Measurements from ENCODE around the gene IGFBP7. TPM values are rescaled to one million over a fixed set of nuclear protein-coding genes. Genes with fewer than 3 reads are reported as not detected.
A peak's percentile ranks its signal among the peaks of the same experiment; 100 is the strongest.

IGFBP7 gene
- total RNA-seq, 1 experiment from 2014 or later = 61.9 TPM

- H3K9me3 Mint-ChIP-seq (ENCODE audit: unreplicated experiment) = no peaks in the 10 kb centered on the region
- TF ChIP-seq CTCF (IDR thresholded peaks at IDR 0.05; ENCODE audit: unreplicated experiment) = no peak
- no peak overlapping the region for H3K4me3 Mint-ChIP-seq (ENCODE audit: unreplicated experiment)
- no TSS peak for BruUV-seq (replicated peaks)
- no peak for DNase-seq (ENCODE audit: unreplicated experiment)
- intact Hi-C loops (cut with micrococcal nuclease) = no loop called here
- H3K27me3 Mint-ChIP-seq (ENCODE audit: insufficient read depth, unreplicated experiment) = no peaks in the 10 kb centered on the region
- ChIA-PET CTCF (interaction anchor here (1.1 to 1.8 kb wide), 2 partner anchors 9 to 52 kb away, joined by 4 to 5 read pairs; partner anchors contain the start of gene NOA1), POLR2A (interaction anchor here (0.7 to 8.2 kb wide), 2 partner anchors 8 to 1567 kb away, joined by 3 to 69 read pairs; partner anchors contain the start of genes NOA1 and POLR2B)
- H3K27ac Mint-ChIP-seq (ENCODE audit: low read depth, unreplicated experiment) = no peak overlapping the region
- H3K36me3 Mint-ChIP-seq (ENCODE audit: insufficient read depth, unreplicated experiment) = peaks cover 58% of the 10 kb centered on the region
- H3K4me1 Mint-ChIP-seq (ENCODE audit: insufficient read depth, unreplicated experiment) = peaks cover 40% of the 10 kb centered on the region
Measured at GRCh38 chr4:56986192-56986591, 124.0 kb downstream of the IGFBP7 start.

GRCh38 chr4:56981795-56982201, 128.4 kb downstream of the IGFBP7 start:
- Mint-ChIP-seq H3K4me1 (ENCODE audit: insufficient read depth, unreplicated experiment) (peaks cover 27% of the 10 kb centered on the region), H3K4me3 (ENCODE audit: unreplicated experiment) (peak overlapping the region; percentile 56), H3K9me3 (ENCODE audit: unreplicated experiment) (no peaks in the 10 kb centered on the region), H3K36me3 (ENCODE audit: insufficient read depth, unreplicated experiment) (peaks cover 46% of the 10 kb centered on the region), H3K27ac (ENCODE audit: low read depth, unreplicated experiment) (no peak overlapping the region), H3K27me3 (ENCODE audit: insufficient read depth, unreplicated experiment) (no peaks in the 10 kb centered on the region)
- POLR2A ChIA-PET = interaction anchor here (1.0 to 1.1 kb wide), 2 partner anchors 18 to 44 kb away, joined by 3 read pairs; no protein-coding TSS in a partner anchor
- DNase-seq (ENCODE audit: unreplicated experiment) = no peak
- intact Hi-C loops (cut with micrococcal nuclease) = no loop called here
- no peak for TF ChIP-seq CTCF (IDR thresholded peaks at IDR 0.05; ENCODE audit: unreplicated experiment)
- CTCF ChIA-PET = interaction anchor here (0.7 kb wide), 1 partner anchor 491 kb away, joined by 4 read pairs; no protein-coding TSS in a partner anchor
- BruUV-seq (replicated peaks) = no TSS peak

Other genes starting within 250 kb of the IGFBP7 start
- 50.5 and 51.6 TPM in 2 replicates for gene REST, start 202.5 kb downstream of the IGFBP7 start, total RNA-seq (2022)
- 17.1 and 23.2 TPM in 2 replicates for gene NOA1, start 132.8 kb downstream of the IGFBP7 start, total RNA-seq (2022)
- 101 and 126 TPM in 2 replicates for gene POLR2B, start 131.5 kb downstream of the IGFBP7 start, total RNA-seq (2022)